NCI-H2227 treated with DMSO at 0.1 percent for 48 hours (cell line): Measurements from ENCODE around the gene TJP3.
A peak's percentile ranks its signal among the peaks of the same experiment; 100 is the strongest.

ENCODE experiments used
- DNase-seq: peaks from one replicate; lab custom pipeline; 2025; lab: John Stamatoyannopoulos, UW

The TJP3 gene

DNA sequence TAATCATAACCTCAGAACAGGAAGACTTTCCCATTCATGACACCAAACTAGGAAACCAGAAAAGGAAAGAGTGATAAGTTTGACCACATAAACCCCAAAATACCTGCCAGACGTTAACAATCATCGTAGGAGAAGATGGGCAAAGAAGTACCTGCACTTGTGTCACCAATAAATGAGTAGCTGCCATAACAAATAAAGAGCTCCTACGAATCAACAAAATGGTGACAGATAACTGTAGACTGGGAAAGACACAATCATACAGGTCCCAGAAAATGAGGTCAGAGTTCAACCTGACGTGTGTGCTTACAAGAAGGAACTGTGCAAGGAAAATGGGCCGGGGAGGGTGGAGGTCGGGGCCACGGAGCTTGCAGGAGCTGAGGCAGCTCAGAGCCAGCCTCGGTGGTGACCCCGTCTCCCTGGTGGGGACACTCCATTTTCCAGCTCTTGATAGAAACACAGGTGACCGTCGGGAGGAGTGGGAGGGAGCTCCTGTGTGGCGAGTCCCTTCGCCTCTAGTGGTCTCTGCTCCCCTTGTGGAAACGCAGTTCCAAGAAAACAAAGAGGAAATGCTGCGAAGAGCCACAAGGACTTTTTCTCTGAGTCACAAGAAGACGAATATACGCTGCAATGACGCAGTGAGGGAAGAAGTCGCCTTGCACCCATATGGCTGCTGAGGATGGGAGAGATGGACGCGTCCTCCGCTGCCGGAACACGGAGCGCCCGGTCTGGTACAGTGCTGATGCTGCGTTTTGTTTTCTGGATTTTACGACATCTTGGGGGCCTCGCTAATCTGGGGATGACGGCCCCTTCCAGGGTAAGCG lies 17.4 kb upstream of the TJP3 start:
- no peak for DNase-seq

DNA sequence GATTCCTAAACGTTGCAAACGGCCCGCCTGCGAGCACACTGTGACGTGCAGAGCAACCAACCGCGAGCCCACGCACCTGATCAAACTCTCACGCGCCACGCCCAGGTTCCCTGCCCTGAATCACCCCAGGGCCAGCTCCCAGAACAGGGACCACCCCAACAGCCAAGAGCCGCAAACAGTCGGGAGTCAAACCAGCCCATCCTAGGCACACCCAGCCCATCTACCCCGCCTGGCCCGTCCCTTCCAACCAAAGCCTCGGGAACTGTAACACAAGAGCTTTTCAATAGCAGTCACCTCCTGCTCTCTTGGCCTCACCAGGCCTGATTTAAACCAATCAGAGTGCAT lies 16.8 kb upstream of the TJP3 start:
- no peak for DNase-seq

DNA sequence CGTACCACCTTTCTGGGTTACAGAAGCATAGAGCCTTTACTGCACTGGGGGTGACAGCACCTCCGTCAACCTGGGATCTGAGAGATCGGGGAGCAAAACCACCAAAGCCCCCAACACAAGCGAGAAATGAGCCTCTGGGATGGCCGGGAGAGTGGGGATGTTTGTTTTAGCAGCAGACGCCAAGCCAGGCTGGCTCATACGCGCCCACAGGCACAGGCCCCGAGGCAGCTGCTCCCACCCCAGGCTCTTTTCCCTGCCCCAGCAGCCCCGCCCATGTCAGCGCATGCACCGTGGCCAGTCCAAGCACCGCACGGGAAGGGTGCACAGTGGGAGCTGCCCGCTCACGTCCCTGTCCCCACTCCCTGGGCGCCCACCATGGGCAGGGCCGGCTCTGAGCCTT lies 16.5 kb upstream of the TJP3 start:
- DNase-seq: no peak

DNA sequence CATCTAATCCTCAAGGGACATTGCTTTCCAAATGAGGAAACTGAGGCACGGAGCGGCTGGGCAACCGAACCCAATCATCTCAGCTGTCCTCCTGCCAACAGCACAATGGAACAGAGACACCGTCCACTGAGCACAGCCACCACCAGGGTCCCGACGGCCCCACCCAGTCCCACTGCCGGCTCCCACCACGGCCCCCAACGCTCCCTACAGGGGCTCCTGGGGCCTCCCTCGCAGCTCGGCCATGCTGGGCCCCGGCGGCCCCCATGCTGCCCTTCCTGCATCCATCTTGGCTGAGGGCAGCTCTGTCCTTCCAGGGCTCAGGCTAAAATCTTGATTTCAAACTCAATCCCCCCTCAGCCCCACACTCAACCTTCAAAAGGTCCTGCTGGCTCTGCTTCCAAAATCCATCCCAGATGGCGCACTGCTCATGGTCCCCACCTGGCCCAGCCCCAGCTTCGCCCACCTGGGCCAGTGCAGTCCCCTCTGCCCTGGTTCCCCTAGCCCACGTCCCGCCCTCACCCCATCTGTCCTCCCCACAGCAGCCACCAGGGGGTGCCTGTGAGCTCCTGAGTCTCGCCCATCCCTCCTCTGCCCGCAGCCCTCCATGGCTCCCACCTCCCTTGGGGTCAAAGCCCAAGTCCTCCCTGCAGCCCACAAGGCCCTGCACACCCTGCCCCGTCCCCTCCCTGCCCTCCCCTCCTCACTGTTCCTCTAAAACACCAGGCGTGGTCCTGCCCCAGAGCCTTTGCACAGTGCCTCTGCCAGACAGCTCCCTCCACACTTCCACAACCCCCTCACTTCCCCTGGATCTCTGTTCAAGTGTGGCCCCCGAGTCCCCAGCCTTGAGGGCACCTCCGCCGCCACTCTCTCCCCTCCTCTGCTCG lies 15.8 kb upstream of the TJP3 start:
- no peak for DNase-seq

DNA sequence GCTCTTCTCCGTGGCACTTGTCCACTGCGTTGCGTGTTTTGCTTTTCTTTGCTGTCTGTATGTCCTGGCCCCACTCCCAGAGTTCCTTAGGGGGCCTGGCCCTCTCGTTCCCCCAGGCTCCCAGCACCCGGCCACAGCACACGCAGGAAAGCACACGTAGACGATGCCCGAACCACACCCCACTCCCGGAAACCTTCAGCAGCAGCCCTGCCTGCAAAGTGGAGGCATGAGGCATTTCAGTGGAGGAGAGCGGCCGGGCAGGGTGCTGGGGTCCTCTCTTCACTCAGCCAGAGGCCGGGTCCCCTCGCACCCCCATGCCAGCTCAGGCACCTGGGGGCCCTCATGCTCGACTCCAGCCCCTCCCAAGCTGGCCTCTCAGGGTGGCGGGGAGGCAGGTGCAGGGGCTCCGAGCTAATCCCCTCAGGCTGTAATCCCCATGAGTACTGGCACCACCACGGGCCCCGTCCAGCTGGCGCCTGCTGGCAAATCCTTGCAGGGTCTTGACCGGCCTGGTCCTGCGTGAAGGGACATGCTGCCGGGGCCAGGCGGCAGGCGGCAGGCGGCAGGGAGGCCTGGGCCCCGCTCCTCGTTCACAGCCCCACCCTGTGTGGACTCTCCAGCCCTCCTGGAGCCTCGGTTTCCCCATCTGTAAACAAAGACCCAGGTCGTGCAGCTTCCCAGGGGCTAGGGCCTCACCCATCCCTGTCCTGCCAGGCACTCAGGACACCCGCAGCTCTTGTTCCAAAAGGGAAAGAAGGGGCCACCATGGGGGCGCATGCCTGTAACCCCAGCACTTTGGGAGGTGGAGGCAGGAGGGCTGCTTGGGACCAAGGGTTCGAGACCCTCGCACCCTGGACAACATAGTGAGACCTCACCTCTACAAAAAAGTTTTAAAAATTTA lies 14.9 kb upstream of the TJP3 start:
- DNase-seq: no peak

DNA sequence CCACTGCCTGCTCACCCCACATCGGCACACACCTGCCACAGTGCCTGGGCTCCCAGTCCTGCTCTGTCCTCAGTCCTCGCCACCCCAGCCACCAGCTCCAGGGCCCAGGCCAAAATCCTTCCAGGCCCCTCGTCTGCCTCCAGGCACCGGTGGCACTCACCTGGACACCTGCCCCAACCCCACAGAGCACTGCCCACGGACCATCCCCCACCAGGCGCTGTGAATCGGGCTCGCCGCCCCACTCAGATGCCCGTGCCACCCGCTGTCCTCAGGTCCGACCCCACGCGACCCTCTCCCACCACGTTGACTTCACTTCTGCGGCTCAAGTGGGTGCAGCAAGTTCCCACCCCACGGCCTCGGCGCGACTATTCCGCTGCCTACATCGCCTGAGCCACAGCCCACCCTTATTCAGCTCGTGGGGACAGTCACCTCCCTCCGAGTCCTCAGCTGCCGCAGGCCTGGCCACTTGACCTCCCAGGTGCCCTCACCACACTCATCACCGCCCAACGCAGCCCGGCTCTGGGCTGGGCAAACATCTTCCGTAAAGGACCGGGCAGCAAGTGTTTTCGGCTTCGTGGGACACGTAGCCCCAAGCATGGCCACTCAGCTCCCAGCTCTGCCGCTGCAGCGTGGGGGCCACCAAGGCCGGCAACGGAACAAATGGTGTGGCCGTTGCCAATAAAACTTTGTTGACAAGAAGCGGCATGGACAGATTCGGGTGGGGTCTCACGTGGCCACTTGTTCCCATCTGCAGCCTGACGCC lies 13.6 kb upstream of the TJP3 start:
- DNase-seq: no peak

DNA sequence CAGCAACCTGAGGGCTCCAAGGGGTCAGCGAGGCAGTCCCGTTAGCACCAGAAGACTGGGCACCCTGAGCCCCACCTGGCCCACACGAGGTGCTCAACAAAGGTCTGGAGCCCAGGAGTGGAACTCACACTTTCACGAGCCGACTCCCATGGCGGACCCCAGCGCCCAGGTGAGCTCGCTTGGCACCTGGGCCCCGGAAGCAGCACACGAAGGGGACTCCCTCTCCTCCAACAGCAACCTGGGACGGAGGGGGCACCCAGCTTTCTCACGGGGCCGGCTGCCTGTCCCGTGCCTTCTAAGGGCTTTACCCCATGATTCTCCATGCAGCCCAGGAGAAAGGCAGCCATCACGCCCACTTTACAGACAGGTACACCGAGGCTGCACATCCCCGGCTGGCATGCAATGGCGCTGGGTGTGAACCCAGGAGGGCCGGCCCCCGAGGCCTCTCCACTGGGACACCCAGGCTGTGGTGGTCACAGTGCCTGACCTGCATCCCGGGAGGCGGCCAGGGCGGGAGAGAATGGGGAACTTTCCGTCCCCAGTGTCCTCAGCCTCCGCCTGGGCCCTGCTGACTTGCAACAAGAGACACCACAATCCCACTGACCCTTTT lies 13.0 kb upstream of the TJP3 start:
- no peak for DNase-seq

DNA sequence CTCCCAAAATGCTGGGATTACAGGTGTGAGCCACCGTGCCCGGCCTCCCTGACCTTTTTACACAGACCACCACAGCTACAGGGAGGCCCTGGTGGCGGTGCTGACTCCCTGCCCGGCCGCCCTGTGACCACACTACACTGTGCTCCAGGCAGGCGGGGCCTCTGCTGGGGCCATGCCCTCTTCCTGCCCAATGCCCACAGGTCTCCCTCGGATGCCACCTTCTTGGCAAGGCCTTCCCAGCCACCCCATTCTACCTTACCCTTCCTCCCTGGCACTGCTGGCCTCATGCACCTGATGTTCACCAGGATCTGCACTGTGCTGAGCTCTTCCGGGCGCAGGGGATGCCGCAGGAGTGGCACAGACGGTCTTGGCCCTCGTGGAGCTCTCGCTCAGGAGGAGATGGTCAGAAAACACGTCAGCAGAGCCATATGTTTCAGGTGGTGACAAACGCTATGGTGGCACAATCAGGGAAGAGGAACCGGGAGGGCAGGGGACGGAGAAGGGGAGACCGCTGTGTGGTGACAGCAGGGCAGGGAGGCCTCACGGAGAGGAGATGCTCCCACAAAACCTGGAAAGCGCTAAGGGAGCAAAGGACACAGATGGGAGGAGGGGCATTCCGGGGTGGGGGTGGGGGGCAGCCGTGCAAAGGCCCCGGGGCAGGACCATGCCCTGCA lies 12.1 kb upstream of the TJP3 start:
- no peak for DNase-seq

DNA sequence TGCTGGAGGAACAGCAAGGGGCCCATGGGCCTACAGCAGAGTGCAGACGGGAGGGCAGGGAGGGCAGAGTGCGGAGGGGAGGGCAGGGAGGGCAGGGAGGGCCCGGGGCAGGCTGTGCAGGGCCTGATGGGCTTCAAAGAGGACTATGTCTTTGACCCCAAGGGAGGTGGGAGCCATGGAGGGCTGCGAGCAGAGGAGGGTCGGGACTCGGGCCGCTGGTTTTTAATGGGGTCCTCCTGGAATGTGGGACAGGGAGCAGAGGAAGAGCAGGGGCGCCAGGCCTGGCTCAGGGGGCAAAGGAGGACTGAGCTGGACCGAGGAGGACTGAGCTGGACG lies 11.6 kb upstream of the TJP3 start:
- DNase-seq: no peak

DNA sequence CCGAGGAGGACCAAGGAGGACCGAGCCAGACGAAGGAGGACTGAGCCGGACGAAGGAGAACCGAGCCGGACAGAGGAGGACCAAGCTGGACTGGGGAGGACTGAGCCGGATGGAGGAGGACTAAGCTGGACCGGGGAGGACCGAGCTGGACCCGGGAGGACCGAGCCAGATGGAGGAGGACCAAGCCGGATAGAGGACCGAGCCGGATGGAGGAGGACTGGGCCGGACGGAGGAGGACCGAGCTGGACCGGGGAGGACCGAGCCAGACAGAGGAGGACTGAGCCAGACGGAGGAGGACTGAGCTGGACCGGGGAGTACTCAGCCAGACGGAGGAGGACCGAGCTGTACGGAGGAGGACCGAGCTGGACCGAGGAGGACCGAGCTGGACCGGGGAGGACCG lies 11.1 kb upstream of the TJP3 start:
- no peak for DNase-seq

DNA sequence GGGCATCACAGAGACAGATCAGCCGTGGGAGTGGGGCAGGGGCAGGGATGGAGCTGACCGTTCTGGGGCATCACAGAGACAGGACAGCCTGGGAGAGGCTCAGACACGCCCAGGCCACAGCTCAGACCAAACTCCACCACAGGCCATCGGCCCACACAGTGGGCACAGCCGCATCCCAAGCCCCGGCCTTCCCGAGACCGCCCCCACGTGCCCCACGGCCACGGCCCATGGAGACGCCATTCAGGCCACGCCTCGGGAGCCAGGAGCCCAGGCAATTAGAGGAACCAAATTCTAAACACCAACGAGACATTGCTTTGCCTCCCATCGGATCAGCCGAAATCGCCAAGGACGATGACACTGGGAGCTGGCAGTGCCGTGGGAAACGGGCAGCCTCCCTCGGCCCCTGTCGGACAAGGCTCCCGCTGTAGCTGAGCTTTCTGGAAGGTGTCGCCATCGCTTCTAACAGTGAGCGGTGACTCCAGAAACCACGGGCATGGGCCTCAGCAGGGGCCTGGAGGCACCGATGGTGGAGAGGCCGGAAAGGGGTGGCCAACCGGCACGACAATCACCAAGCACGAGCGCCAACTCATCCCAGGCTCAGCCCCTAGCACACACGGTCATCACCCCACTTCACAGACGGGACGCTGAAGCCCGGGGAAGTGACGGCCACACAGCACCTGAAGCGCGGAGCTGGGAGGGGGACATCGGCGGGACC lies 10.4 kb upstream of the TJP3 start:
- no peak for DNase-seq

DNA sequence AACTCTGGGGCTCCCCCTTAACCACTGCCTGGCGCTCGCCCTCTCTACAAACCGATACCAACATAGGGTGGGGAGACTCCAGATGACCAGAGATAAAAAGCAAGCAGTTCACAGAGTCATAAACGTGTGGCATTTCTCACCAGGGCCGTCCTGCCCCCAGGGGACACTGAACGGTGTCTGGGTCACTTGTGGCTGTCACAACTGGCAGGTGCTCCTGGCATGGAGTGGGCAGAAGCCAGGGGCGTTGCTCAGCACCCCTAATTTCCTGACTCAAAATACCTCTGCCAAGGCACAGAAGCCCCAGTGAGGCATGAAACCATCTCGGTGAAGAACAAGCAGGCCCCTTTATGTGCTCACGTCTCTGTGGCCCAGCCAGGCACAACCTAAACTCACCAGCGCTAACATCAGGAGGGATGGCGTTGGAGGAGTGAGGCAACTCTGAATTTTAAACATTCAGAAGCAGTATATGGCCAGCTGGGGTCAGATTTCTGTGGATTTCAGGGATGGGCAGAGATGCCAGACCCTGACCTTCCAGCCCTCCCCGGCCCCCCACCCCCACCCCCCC lies 9.7 kb upstream of the TJP3 start:
- no peak for DNase-seq

DNA sequence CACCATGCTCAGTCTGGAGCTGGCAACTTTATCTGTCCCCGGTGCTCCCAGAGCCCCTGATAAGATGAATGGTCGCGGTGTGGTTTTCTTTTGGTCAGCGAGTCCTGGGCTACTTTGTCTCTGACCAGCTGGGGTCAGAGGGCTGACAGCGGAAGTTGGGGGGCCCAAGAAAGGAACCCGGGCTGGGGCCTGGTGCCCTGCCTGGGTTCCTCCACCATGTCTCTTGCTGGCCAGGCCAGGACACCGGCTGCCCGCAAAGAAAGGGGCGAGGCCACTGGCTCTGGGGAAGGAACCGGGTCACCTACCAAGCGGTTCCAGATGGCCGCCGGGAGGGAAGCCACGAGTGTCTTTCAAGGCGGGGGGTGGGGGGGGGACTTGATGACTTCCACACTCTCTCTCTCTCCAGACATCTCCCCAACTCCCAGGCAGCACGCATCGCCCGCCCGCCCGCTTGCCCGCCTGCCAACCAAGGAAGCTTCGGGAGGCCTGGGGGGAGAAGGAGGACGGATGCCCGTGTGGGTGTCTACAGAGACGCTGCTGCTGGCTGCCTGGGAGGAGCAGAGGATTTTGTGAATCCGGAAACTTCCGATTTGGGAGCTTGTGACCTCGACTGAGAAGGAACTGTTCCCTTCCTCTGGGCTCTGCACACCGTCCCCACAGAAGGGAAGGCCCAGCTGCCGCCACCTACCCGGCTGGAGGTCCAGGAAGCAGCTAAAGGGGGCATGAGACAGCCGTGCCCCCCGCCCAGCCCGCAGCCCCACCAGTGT lies 9.0 kb upstream of the TJP3 start:
- DNase-seq: no peak

DNA sequence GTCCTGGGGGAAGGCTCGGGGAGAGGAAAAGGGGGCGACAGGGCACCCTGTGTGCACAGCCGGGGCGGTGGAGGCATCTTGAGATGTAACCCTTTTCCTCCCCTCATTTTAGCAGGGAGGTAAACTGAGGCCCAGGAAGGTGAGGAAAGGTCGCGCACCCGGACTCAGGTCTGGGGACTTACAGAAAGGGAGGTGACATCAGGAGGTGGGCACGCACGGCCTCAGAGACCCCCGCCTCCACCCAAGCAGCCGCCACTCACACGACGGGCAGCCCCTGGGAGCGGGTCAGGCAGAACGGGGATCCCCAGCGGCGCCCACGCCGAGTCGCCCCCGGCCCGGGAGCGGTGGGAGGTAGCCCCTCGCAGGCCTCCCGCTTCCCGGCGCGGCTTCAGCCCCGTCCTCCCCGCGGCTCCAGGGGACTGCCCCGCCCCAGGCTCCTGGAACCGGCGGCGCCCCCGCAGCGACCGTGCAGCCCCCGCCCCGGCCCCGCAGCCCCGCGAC lies 8.4 kb upstream of the TJP3 start:
- DNase-seq: no peak

DNA sequence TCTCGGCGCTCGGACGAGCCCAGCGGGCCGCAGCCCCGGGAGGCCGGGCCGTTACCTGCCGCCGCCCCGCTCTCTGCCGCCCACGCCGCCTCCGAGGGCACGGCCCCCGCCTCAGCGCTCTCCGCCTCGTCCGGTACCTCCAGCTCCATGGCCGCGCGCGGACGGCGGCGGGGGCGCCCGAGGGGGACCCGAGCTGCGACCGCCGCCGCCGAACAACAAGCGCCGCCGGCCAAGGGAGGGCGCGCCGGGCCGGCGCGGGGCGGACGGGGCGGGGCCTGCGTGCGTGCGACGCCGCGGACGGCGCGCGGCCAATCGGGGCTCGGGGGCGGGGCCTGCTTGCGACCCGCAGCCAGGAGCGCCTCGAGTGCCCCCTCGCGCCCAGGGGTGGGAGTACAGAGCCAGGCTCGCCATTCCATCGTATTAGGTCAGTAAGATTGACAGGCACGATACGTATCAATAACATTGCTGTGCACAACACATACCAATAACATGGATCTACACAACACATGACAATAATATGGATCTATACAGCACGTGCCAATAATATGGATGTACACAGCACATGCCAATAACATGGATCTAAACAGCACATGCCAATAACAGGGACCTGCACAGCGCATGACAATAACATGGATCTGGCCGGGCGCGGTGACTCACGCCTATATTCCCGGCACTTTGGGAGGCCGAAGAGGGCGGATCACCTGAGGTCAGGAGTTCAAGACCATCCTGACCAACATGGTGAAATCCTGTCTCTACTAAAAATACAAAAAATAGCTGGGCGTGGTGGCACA lies 7.7 kb upstream of the TJP3 start, which contains the start of gene PIP5K1C:
Gene PIP5K1C, minus strand, starts transcription at position 227 of the 791 bp plus-strand sequence. Its CDS starts 78 bp downstream, at position 149.
- DNase-seq: peak; percentile 56

DNA sequence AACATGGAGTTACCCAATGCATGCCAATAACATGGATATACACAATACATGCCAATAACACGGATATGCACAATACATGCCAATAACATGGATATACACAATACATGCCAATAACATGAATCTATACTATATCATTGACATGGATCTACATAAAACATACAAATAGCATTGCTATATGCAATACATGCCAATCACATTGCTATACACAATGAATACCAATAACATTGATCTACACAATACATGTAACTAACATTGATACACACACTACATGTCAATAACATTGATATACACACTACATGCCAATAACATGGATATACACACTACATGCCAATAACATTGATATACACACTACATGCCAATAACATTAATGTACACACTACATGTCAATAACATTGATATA lies 7.0 kb upstream of the TJP3 start:
- DNase-seq: no peak

DNA sequence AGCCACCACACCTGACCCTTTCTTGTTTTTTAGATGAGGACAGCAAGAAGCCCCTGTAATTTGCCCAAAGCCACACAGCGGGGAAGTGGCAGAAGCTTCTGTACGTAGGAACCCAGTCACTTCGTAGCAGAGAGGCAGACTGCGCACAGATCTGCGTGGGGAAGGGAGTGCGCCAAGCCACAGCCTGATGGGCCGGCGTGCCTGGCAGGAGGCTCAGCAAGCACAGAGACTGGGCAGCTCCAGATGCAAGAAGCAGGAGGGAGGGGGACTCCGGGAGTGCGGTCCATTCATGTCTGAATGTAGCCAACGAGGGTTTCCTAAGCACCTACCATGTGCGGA lies 347 bp upstream of the TJP3 start:
- no peak for DNase-seq

DNA sequence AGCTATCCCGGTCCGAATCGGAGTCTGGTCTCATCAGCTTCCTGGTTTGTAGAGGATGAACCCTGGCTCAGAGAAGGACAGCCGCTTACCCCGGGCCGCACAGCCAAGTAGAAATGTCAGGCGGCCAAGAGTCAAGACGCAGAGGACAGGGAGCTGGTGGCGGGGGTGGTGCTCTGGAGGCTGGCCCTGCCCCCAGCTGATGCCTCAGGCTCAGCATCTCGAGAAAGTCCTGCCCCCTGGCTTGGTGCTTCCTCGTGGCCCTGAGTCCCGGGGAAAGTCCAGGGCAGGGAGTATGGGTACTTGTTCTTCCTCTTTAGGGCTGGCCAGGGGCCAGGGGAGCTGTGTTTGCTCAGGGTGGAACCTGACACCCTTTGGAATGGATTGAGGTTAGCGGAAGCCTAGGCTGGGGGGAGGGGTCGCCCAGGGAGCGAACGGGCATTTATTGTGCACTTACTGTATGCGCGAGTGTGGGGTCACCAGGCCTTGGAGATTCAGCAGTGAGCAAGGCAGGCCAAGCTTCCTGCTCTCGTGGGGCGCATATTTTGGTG lies 2.2 kb downstream of the TJP3 start:
- DNase-seq: no peak
